DOHH2 (cell line): ENCODE results near the gene TMCC1.

Experiments used
- CTCF ChIP-seq: fragments of 200-600 bp; sonication (generic); IDR thresholded peaks from one replicate; pipeline ENCODE4 v1.5.1; 2014; ENCODE audit warnings: antibody characterized with exemption, mild to moderate bottlenecking, low read depth, low read length; ENCODE audit not compliant: poor library complexity, severe bottlenecking
- EZH2phosphoT487 ChIP-seq: fragments of 200-600 bp; sonication (generic); IDR thresholded peaks from 2 replicates; pipeline ENCODE4 v1.6.1; 2017; ENCODE audit warnings: borderline replicate concordance, mild to moderate bottlenecking, antibody characterized with exemption, low read length, moderate library complexity, mixed read lengths

DNA sequence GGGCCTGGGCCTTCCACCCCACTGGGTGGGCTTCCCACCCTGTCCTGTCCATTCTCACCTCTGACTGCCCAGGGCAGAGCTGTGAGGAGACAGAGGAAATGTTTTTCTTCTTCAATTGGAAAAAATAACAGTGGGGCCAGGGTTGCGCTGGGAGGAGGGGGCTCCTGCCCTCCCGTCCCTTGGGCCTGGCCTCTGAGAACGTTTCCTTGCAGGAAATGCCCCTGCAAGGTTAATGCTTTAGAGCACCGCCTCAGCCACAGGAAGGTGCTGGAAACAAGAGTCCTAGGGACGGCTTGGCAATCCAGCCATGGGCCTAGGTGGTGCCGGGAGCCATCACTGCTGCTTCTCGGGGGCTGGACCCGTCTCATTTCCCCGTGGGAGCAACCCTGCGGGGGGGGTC, 283.2 kb downstream of the TMCC1 start:
- TF ChIP-seq CTCF (no peak), EZH2phosphoT487 (no peak)
